ENCODE results near the gene PDXDC1.
"Not testable (repeated sequence)": the region's sequence is repeated elsewhere in the genome, so short reads cannot be mapped to it uniquely, and the experiment has no call there.

DNA sequence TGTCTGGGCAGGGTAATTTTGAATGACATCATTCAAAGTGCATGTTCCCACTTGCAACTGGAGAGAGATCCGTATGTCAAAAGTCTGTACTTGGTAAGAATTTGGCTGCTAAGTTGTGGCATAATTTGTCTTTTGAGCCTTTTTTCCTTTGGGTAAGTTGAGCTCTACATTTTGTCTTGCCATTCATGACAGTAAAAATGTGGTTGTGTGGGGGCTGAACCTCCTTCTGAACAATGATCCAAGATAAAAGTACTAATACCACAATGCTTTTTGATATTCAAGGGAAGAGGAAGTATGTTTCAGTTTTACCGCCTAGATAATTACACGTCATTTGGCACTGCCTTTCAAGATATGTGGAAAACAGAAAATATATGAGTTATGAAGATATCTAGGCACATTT, 32.1 kb upstream of the PDXDC1 start:
- not testable (repeated sequence) for TF ChIP-seq CTCF, EZH2phosphoT487, EZH2 (IDR thresholded peaks at IDR 0.05)

All from neural progenitor cell (in vitro differentiated cells).